SK-N-SH (cell line): Measurements from ENCODE around the gene RARA. TPM values are rescaled to one million over a fixed set of nuclear protein-coding genes. Genes with fewer than 3 reads are reported as not detected.
"Not testable (repeated sequence)": the region's sequence is repeated elsewhere in the genome, so short reads cannot be mapped to it uniquely, and the experiment has no call there.

Experiments
- CTCF ChIA-PET: fragments of 300-600, 350-600 bp; formaldehyde crosslinking; extraction: SDS; loops from one replicate; lab custom pipeline; 2021; lab: Yijun Ruan, JAX
- POLR2A ChIA-PET: fragments of 350-600 bp; sonication (Branson Sonifier 250); formaldehyde crosslinking; extraction: SDS; loops from one replicate; lab custom pipeline; 2020; ENCODE audit warnings: antibody characterized with exemption, inconsistent platforms; lab: Yijun Ruan, JAX
- DNase-seq: peaks from one replicate; pipeline ENCODE4 v3.0.0; 2012
- H2AFZ ChIP-seq: fragments of 200-600 bp; sonication (generic); 2 replicates; pipeline ENCODE4 v1.8.1; 2016; ENCODE audit warnings: antibody characterized with exemption, mild to moderate bottlenecking, low read depth
- H3F3A ChIP-seq: fragments of 200-600 bp; sonication (generic); replicated peaks from 2 replicates; pipeline ENCODE3; 2016; ENCODE audit warnings: antibody characterized with exemption, mild to moderate bottlenecking; ENCODE audit not compliant: insufficient read depth
- H3K27ac ChIP-seq, 2 experiments: fragments of 200-500 bp in 1 of 2; fragments of 200-600 bp in 1 of 2; sonication (Bioruptor generic) in 1 of 2; sonication (generic), shearing (Covaris generic) in 1 of 2; 2 replicates each; pipeline versions ENCODE4 v1.5.1 to v1.6.1; 2014 to 2016; ENCODE audit warnings: low read depth in 2 of 2, inconsistent platforms in 1 of 2, low read length in 1 of 2, mild to moderate bottlenecking in 1 of 2, mixed read lengths in 1 of 2
- H3K27me3 ChIP-seq: fragments of 200-600 bp; sonication (generic), shearing (Covaris generic); 2 replicates; pipeline ENCODE4 v1.6.1; 2016; ENCODE audit warnings: mixed run types; ENCODE audit not compliant: insufficient read depth
- H3K36me3 ChIP-seq, 2 experiments: fragments of 200-500 bp in 1 of 2; fragments of 200-600 bp in 1 of 2; sonication (Bioruptor generic) in 1 of 2; sonication (generic) in 1 of 2; replicated peaks in 1 of 2; 2 replicates each; pipeline versions ENCODE3 to v1.5.1; 2014 to 2016; ENCODE audit warnings: low read length in 1 of 2, mild to moderate bottlenecking in 1 of 2; ENCODE audit not compliant: insufficient read depth in 2 of 2, control insufficient read depth in 1 of 2
- H3K4me1 ChIP-seq, 2 experiments: fragments of 200-500 bp in 1 of 2; fragments of 200-600 bp in 1 of 2; sonication (Bioruptor generic) in 1 of 2; sonication (generic), shearing (Covaris generic) in 1 of 2; 2 replicates each; pipeline versions ENCODE4 v1.5.1 to v1.6.1; 2014 to 2016; ENCODE audit warnings: low read depth in 1 of 2, low read length in 1 of 2, mixed run types in 1 of 2; ENCODE audit not compliant: insufficient read depth in 2 of 2, control insufficient read depth in 1 of 2
- H3K4me2 ChIP-seq: fragments of 200-600 bp; sonication (generic), shearing (Covaris generic); 2 replicates; pipeline ENCODE4 v1.6.1; 2017; ENCODE audit warnings: mixed run types
- H3K4me3 ChIP-seq, 2 experiments: fragments of 200-500 bp in 1 of 2; fragments of 200-600 bp in 1 of 2; sonication (Bioruptor generic) in 1 of 2; sonication (generic), shearing (Covaris generic) in 1 of 2; 2 replicates each; pipeline versions ENCODE4 v1.5.1 to v1.8.1; 2014 to 2016; ENCODE audit warnings: low read depth in 2 of 2, inconsistent platforms in 1 of 2, low read length in 1 of 2, mild to moderate bottlenecking in 1 of 2, mixed read lengths in 1 of 2, moderate library complexity in 1 of 2
- H3K79me2 ChIP-seq: fragments of 200-600 bp; sonication (generic); 2 replicates; pipeline ENCODE4 v1.8.1; 2017; ENCODE audit warnings: mild to moderate bottlenecking; ENCODE audit not compliant: insufficient read depth
- H3K9ac ChIP-seq: fragments of 200-600 bp; sonication (generic); 2 replicates; pipeline ENCODE4 v1.6.1; 2017; ENCODE audit warnings: mixed run types
- H3K9me2 ChIP-seq: fragments of 200-600 bp; sonication (generic); 2 replicates; pipeline ENCODE4 v1.6.1; 2017; ENCODE audit warnings: mixed run types
- H3K9me3 ChIP-seq: fragments of 200-600 bp; sonication (generic); 2 replicates; pipeline ENCODE4 v1.6.1; 2017; ENCODE audit warnings: mixed run types, mild to moderate bottlenecking, moderate library complexity
- H4K20me1 ChIP-seq: fragments of 200-600 bp; sonication (generic); 2 replicates; pipeline ENCODE4 v1.6.1; 2017; ENCODE audit warnings: mild to moderate bottlenecking, mixed run types; ENCODE audit not compliant: insufficient read depth
- CHD2 ChIP-seq: fragments of 150-350 bp; IDR thresholded peaks from 2 replicates; pipeline ENCODE4 v1.6.1; 2018; ENCODE audit warnings: low read length; ENCODE audit not compliant: partially characterized antibody
- ELF1 ChIP-seq: IDR thresholded peaks from 2 replicates; pipeline ENCODE4 v1.4.0; 2012
- EP300 ChIP-seq, 2 experiments: IDR thresholded peaks; 2 replicates each; pipeline versions ENCODE4 v1.4.0 to v1.6.1; 2012; ENCODE audit warnings: borderline replicate concordance in 1 of 2, low read depth in 1 of 2, low read length in 1 of 2
- EZH2phosphoT487 ChIP-seq: fragments of 200-600 bp; sonication (generic); IDR thresholded peaks from 2 replicates; pipeline ENCODE4 v1.6.1; 2017; ENCODE audit warnings: low read depth, mixed run types, mild to moderate bottlenecking, antibody characterized with exemption, moderate library complexity, borderline replicate concordance
- FOSL2 ChIP-seq: IDR thresholded peaks from 2 replicates; pipeline ENCODE4 v1.4.0; 2012; ENCODE audit warnings: low read depth, mild to moderate bottlenecking, moderate library complexity, borderline replicate concordance
- FOXJ3 ChIP-seq: sonication (generic); formaldehyde crosslinking; IDR thresholded peaks from 2 replicates; pipeline ENCODE4 v1.5.1; 2020; ENCODE audit warnings: mild to moderate bottlenecking, missing genetic modification reagents
- GATA2 ChIP-seq: sonication (generic); formaldehyde crosslinking; IDR thresholded peaks from 2 replicates; pipeline ENCODE4 v1.5.0; 2020; ENCODE audit warnings: mild to moderate bottlenecking, missing genetic modification reagents
- MAX ChIP-seq: IDR thresholded peaks from 2 replicates; pipeline ENCODE4 v1.4.0; 2012; ENCODE audit warnings: low read depth
- MXI1 ChIP-seq: IDR thresholded peaks from 2 replicates; pipeline ENCODE4 v1.6.1; 2012; ENCODE audit warnings: mild to moderate bottlenecking, low read depth, low read length, improper control_type of control experiment
- NFIC ChIP-seq: IDR thresholded peaks from 2 replicates; pipeline ENCODE4 v1.4.0; 2012; ENCODE audit warnings: borderline replicate concordance
- PBX3 ChIP-seq: IDR thresholded peaks from 2 replicates; pipeline ENCODE4; 2012
- RAD21 ChIP-seq: IDR thresholded peaks from 2 replicates; pipeline ENCODE4 v1.6.1; 2012; ENCODE audit warnings: mild to moderate bottlenecking, low read length
- RCOR1 ChIP-seq: fragments of 150-350 bp; IDR thresholded peaks from 2 replicates; pipeline ENCODE4 v1.6.1; 2017; ENCODE audit warnings: antibody characterized with exemption, low read length
- SIN3A ChIP-seq: IDR thresholded peaks from 2 replicates; pipeline ENCODE4 v1.6.1; 2012; ENCODE audit warnings: low read depth, mild to moderate bottlenecking, low read length, moderate library complexity, borderline replicate concordance
- TCF12 ChIP-seq: IDR thresholded peaks from 2 replicates; pipeline ENCODE4 v1.4.0; 2012
- TEAD4 ChIP-seq: IDR thresholded peaks from 2 replicates; pipeline ENCODE4 v1.4.0; 2012; ENCODE audit warnings: mild to moderate bottlenecking, borderline replicate concordance; ENCODE audit not compliant: insufficient read depth
- USF1 ChIP-seq: IDR thresholded peaks from 2 replicates; pipeline ENCODE4 v1.4.0; 2012; ENCODE audit warnings: low read depth, borderline replicate concordance
- YY1 ChIP-seq: IDR thresholded peaks from 2 replicates; pipeline ENCODE4 v1.4.0; 2012; ENCODE audit warnings: low read depth, mild to moderate bottlenecking
- WGBS: methylation state at CpG from one replicate; pipeline ENCODE4 v1.1.6; 2017; ENCODE audit warnings: low lambda C conversion rate; 5-methylcytosine and 5-hydroxymethylcytosine counted together
- polyA plus RNA-seq, 3 experiments: library from polyadenylated mRNA; depleted of rRNA; stranded (reverse); fragments of >200 nt; gene quantifications; 2 replicates each; pipeline ENCODE4 v1.2.3, GENCODE V29; 2012
- TF ChIP-seq, protein P1 (sequence below): IDR thresholded peaks from 2 replicates; pipeline ENCODE4 v1.4.0; 2012; ENCODE audit warnings: low read depth, borderline replicate concordance

RARA gene
- polyA plus RNA-seq, 1 of the 3 experiments (the other 2 are of a cell fraction) = 13.3 TPM

DNA sequence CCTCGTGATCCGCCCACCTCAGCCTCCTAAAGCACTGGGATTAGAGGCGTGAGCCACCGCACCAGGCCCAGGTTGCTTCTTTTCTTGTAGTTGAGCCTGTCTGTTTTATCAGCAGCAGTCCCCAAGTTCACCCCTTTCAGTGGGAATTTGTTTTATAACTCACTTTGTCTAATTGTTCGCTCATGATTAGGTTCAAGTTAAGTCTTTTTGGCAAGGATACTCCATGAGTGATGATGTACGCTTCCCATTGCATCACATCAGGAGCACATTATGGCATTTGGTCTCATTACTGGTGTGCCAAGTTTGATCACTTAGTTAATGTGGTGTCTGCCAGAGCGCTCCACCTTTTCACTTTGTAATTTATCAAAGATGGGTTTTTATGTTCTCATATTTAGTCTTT lies 70.0 kb downstream of the RARA start:
- Histone ChIP-seq H3K4me1 (no peaks in the 10 kb centered on the region), H3K27ac (no peak overlapping the region), H4K20me1 (no peaks in the 10 kb centered on the region), H3K4me2 (no peak overlapping the region), H3K9me3 (no peaks in the 10 kb centered on the region)
- 86% methylated on average over 7 of the region's 7 CpGs for WGBS
- TF ChIP-seq ELF1 = no peak
- TF ChIP-seq, all 33 proteins: peak for 0
- Histone ChIP-seq H3K36me3 (no peaks in the 10 kb centered on the region), H3F3A (no peaks in the 10 kb centered on the region), H3K4me3 (no peak overlapping the region), H3K27me3 (no peaks in the 10 kb centered on the region), H3K79me2 (no peaks in the 10 kb centered on the region), H3K9me2 (no peaks in the 10 kb centered on the region), H2AFZ (no peak overlapping the region), H3K9ac (no peak overlapping the region)
- ChIA-PET CTCF (no interaction called here), POLR2A (no interaction called here)
- no peak for DNase-seq

GRCh38 chr17:40382251-40382650 lies 73.3 kb downstream of the RARA start:
- ChIA-PET CTCF (interaction anchor here (0.8 to 2.2 kb wide), 5 partner anchors 17 to 178 kb away, joined by 3 to 7 read pairs (median 4); no protein-coding TSS in a partner anchor), POLR2A (no interaction called here)
- no peaks in the 10 kb centered on the region for H3K4me1 ChIP-seq
- peaks cover 15% of the 10 kb centered on the region for H3F3A ChIP-seq
- H2AFZ ChIP-seq = no peak overlapping the region
- no peaks in the 10 kb centered on the region for H3K36me3 ChIP-seq
- no peak overlapping the region for H3K9ac ChIP-seq
- H3K4me2 ChIP-seq = no peak overlapping the region
- H3K27ac ChIP-seq = no peak overlapping the region
- TF ChIP-seq FOSL2 (no peak), NFIC (no peak), ELF1 (no peak), SIN3A (no peak), YY1 (no peak), TCF12 (no peak), MXI1 (no peak), RCOR1 (no peak), MAX (no peak), RAD21 (no peak), USF1 (no peak), CHD2 (no peak), GATA2 (CRISPR knock-in tag) (no peak), EP300 (IDR thresholded peaks at IDR 0.05; ENCODE audit: borderline replicate concordance in 1 of 2, low read depth in 1 of 2, low read length in 1 of 2) (no peak), PBX3 (no peak), TEAD4 (no peak), FOXJ3 (CRISPR knock-in tag) (no peak), EZH2phosphoT487 (no peak)
- TF ChIP-seq, protein P1, sequence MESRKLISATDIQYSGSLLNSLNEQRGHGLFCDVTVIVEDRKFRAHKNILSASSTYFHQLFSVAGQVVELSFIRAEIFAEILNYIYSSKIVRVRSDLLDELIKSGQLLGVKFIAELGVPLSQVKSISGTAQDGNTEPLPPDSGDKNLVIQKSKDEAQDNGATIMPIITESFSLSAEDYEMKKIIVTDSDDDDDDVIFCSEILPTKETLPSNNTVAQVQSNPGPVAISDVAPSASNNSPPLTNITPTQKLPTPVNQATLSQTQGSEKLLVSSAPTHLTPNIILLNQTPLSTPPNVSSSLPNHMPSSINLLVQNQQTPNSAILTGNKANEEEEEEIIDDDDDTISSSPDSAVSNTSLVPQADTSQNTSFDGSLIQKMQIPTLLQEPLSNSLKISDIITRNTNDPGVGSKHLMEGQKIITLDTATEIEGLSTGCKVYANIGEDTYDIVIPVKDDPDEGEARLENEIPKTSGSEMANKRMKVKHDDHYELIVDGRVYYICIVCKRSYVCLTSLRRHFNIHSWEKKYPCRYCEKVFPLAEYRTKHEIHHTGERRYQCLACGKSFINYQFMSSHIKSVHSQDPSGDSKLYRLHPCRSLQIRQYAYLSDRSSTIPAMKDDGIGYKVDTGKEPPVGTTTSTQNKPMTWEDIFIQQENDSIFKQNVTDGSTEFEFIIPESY = no peak
- WGBS = 98% methylated on average over 4 of the region's 4 CpGs
- H3K27me3 ChIP-seq = no peaks in the 10 kb centered on the region
- H3K9me3 ChIP-seq = no peaks in the 10 kb centered on the region
- H3K9me2 ChIP-seq = no peaks in the 10 kb centered on the region
- no peaks in the 10 kb centered on the region for H3K79me2 ChIP-seq
- no peaks in the 10 kb centered on the region for H4K20me1 ChIP-seq
- H3K4me3 ChIP-seq = no peak overlapping the region
- DNase-seq = no peak

GRCh38 chr17:40386555-40386954 lies 77.6 kb downstream of the RARA start:
- H3K27ac ChIP-seq, H3K9me3 ChIP-seq, H3K9me2 ChIP-seq, H3K4me1 ChIP-seq, H3K9ac ChIP-seq, H2AFZ ChIP-seq, H4K20me1 ChIP-seq, H3K79me2 ChIP-seq, H3K4me2 ChIP-seq, POLR2A ChIA-PET, H3K4me3 ChIP-seq, H3K27me3 ChIP-seq, DNase-seq: not testable (repeated sequence)
- H3K36me3 ChIP-seq = peaks cover 11 to 29% of the 10 kb centered on the region in 2 experiments
- CTCF ChIA-PET = interaction anchor here (0.6 to 2.7 kb wide), 3 partner anchors 12 to 987 kb away, joined by 3 to 9 read pairs (median 3); no protein-coding TSS in a partner anchor
- WGBS = 93% methylated on average over 3 of the region's 3 CpGs
- peaks cover 31% of the 10 kb centered on the region for H3F3A ChIP-seq
